Esophagus squamous epithelium (tissue), 5 donors: ENCODE data around the gene RSAD2. TPM values are rescaled to one million over a fixed set of nuclear protein-coding genes. Genes with fewer than 3 reads are reported as not detected.

ENCODE experiments used
- DNase-seq: peaks from one replicate; lab custom pipeline; 2025; lab: John Stamatoyannopoulos, UW
- H3K27ac ChIP-seq, 4 donors: fragments of 200-600 bp; sonication (generic); one replicate each; pipeline ENCODE4 v1.5.1; 2016 to 2019; ENCODE audit warnings: mild to moderate bottlenecking in 1 of 4
- H3K27me3 ChIP-seq, 4 donors: fragments of 200-600 bp; sonication (generic); 1 replicate in 3 of 4; 2 replicates in 1 of 4; pipeline versions ENCODE4 v1.5.1 to v1.6.0; 2017 to 2021; ENCODE audit warnings: antibody characterized with exemption in 1 of 4
- H3K36me3 ChIP-seq, 3 donors: fragments of 200-600 bp; sonication (generic); one replicate each; pipeline ENCODE4 v1.5.1; 2016 to 2019
- H3K4me1 ChIP-seq, 3 donors: fragments of 200-600 bp; sonication (generic); one replicate each; pipeline ENCODE4 v1.5.1; 2017 to 2019
- H3K4me3 ChIP-seq, 4 donors: fragments of 200-600 bp; sonication (generic); 1 replicate in 3 of 4; 2 replicates in 1 of 4; pipeline ENCODE4 v1.5.1; 2016 to 2019; ENCODE audit warnings: mild to moderate bottlenecking in 2 of 4, moderate library complexity in 1 of 4
- H3K9me3 ChIP-seq, 3 donors: fragments of 200-600 bp; sonication (generic); one replicate each; pipeline ENCODE4 v1.5.1; 2016 to 2019
- POLR2A ChIP-seq, 4 donors: fragments of 450-650 bp; IDR thresholded peaks; one replicate each; pipeline ENCODE4 v1.6.1; 2017; ENCODE audit warnings: antibody characterized with exemption in 4 of 4, mild to moderate bottlenecking in 4 of 4, moderate library complexity in 3 of 4
- WGBS, 2 donors: methylation state at CpG; one replicate each; pipeline ENCODE4 v1.1.5; 2018; 5-methylcytosine and 5-hydroxymethylcytosine counted together
- intact Hi-C: fragments of 100-400 bp; cut with DNase I; formaldehyde crosslinking; loops from one replicate; pipeline ENCODE4 v1.15.0; 2022
- total RNA-seq, 4 donors: library from RNA; depleted of rRNA; stranded (reverse); fragments of >200 nt; gene quantifications; one replicate each; pipeline ENCODE4 v1.1.0, GENCODE V29; 2016
- TF ChIP-seq, protein P1 (sequence below), 6 experiments: fragments of 450-650 bp in 4 of 6; fragments of 200-600 bp in 2 of 6; sonication (generic) in 2 of 6; IDR thresholded peaks; one replicate each; pipeline ENCODE4 v1.5.1; 2016 to 2019; ENCODE audit warnings: antibody characterized with exemption in 6 of 6, mild to moderate bottlenecking in 4 of 6, moderate library complexity in 4 of 6
- donor health status: DM: yes; HTN: yes; CAD: no.

Gene RSAD2
- total RNA-seq, 4 donors from 2014 or later = 0.15 to 4.3 (median 0.66) TPM

DNA sequence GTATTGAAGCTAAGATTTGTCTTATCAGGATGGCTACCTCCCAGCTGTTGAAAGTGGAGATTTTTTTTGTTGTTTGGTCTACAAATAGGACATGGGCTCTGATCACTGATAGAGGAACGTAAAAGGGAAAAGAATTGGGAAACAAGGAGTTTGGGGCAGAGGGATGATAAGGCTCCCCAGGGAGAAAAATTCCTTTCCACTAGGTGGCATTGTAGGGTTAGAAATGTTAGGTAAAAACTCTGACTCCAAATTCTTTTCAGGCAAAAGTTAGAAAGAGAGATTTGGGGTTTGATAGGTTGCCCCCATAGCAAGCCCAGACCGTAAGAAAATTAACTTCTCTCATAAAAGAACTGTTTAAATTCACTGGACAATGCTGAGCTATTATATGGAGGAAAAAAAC is 31.7 kb upstream of the RSAD2 start:
- no peaks in the 10 kb centered on the region for H3K27me3 ChIP-seq
- H3K4me1 ChIP-seq = no peaks in the 10 kb centered on the region
- intact Hi-C loops = no loop called here
- no peak overlapping the region for H3K4me3 ChIP-seq
- peaks cover 0 to 88% (median 69%) of the 10 kb centered on the region in 3 donors for H3K9me3 ChIP-seq
- H3K27ac ChIP-seq = no peak overlapping the region
- 81 to 90% methylated on average over 2 of the region's 2 CpGs for WGBS, 2 donors
- TF ChIP-seq, protein P1, sequence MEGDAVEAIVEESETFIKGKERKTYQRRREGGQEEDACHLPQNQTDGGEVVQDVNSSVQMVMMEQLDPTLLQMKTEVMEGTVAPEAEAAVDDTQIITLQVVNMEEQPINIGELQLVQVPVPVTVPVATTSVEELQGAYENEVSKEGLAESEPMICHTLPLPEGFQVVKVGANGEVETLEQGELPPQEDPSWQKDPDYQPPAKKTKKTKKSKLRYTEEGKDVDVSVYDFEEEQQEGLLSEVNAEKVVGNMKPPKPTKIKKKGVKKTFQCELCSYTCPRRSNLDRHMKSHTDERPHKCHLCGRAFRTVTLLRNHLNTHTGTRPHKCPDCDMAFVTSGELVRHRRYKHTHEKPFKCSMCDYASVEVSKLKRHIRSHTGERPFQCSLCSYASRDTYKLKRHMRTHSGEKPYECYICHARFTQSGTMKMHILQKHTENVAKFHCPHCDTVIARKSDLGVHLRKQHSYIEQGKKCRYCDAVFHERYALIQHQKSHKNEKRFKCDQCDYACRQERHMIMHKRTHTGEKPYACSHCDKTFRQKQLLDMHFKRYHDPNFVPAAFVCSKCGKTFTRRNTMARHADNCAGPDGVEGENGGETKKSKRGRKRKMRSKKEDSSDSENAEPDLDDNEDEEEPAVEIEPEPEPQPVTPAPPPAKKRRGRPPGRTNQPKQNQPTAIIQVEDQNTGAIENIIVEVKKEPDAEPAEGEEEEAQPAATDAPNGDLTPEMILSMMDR (IDR thresholded peaks at IDR 0.05) = peak in 1 of 6 experiments; percentile 42
- TF ChIP-seq POLR2A (IDR thresholded peaks at IDR 0.05) = no peak
- no peak for DNase-seq
- peaks cover 0 to 46% (median 0%) of the 10 kb centered on the region in 3 donors for H3K36me3 ChIP-seq

- no peaks in the 10 kb centered on the region for H3K27me3 ChIP-seq
- TF ChIP-seq, protein P1 (IDR thresholded peaks at IDR 0.05) = no peak
- no peak for TF ChIP-seq POLR2A (IDR thresholded peaks at IDR 0.05)
These were observed 31.0 kb upstream of the RSAD2 start for GRCh38 chr2:6846540-6846939.

GRCh38 chr2:6846967-6847681 is 30.5 kb upstream of the RSAD2 start:
- H3K27me3 ChIP-seq = no peaks in the 10 kb centered on the region
- H3K9me3 ChIP-seq = peaks cover 0 to 76% (median 68%) of the 10 kb centered on the region in 3 donors
- H3K4me1 ChIP-seq = no peaks in the 10 kb centered on the region
- WGBS, 2 donors = 80 to 86% methylated on average over 6 of the region's 6 CpGs
- H3K27ac ChIP-seq = no peak overlapping the region
- intact Hi-C loops = no loop called here
- TF ChIP-seq, protein P1 (IDR thresholded peaks at IDR 0.05) = no peak
- TF ChIP-seq POLR2A (IDR thresholded peaks at IDR 0.05) = no peak
- peaks cover 0 to 58% (median 0%) of the 10 kb centered on the region in 3 donors for H3K36me3 ChIP-seq
- no peak for DNase-seq
- no peak overlapping the region for H3K4me3 ChIP-seq

More at GRCh38 chr2:6846540-6846939, 31.0 kb upstream of the RSAD2 start:
- Histone ChIP-seq H3K9me3 (peaks cover 0 to 81% (median 68%) of the 10 kb centered on the region in 3 donors), H3K4me1 (no peaks in the 10 kb centered on the region), H3K36me3 (peaks cover 0 to 53% (median 0%) of the 10 kb centered on the region in 3 donors), H3K4me3 (no peak overlapping the region), H3K27ac (no peak overlapping the region)
- no peak for DNase-seq
- intact Hi-C loops = no loop called here
- 70 to 78% methylated on average over 1 of the region's 1 CpG for WGBS, 2 donors

GRCh38 chr2:6852195-6852594 is 25.4 kb upstream of the RSAD2 start:
- WGBS, 2 donors = 87% methylated on average over 2 of the region's 2 CpGs
- H3K9me3 ChIP-seq = peaks cover 0 to 25% (median 18%) of the 10 kb centered on the region in 3 donors
- no peak overlapping the region for H3K27ac ChIP-seq
- no peaks in the 10 kb centered on the region for H3K27me3 ChIP-seq
- TF ChIP-seq POLR2A (IDR thresholded peaks at IDR 0.05) = no peak
- peaks cover 0 to 54% (median 0%) of the 10 kb centered on the region in 3 donors for H3K36me3 ChIP-seq
- intact Hi-C loops = no loop called here
- H3K4me3 ChIP-seq = no peak overlapping the region
- H3K4me1 ChIP-seq = peaks cover 0 to 10% (median 2%) of the 10 kb centered on the region in 3 donors
- no peak for DNase-seq

DNA sequence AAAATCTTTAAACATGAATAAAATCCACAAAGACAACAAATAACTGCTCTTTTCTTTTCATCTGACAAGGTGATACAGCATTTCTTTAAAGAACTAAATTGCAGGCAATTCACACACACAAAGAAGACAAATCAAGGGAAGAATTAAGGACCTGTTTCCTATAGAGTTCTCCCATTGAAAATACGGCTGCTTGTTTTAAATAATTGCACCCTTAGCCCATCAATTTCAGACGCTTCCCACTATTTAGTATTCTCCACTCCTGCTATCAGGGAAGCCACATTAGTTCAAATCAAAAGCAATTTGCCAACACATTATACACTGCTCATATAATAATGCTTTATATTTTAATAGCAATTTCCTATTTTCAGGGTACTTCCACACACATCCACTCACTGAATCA is 23.2 kb upstream of the RSAD2 start:
- H3K4me1 ChIP-seq = peaks cover 0 to 10% (median 2%) of the 10 kb centered on the region in 3 donors
- DNase-seq = no peak
- no peaks in the 10 kb centered on the region for H3K27me3 ChIP-seq
- 90 to 93% methylated on average over 2 of the region's 2 CpGs for WGBS, 2 donors
- peaks cover 0 to 46% (median 0%) of the 10 kb centered on the region in 3 donors for H3K36me3 ChIP-seq
- no peak overlapping the region for H3K27ac ChIP-seq
- peaks cover 0 to 20% (median 7%) of the 10 kb centered on the region in 3 donors for H3K9me3 ChIP-seq
- intact Hi-C loops = no loop called here
- TF ChIP-seq, protein P1 (IDR thresholded peaks at IDR 0.05) = no peak
- TF ChIP-seq POLR2A (IDR thresholded peaks at IDR 0.05) = no peak
- no peak overlapping the region for H3K4me3 ChIP-seq
